Prostate gland (tissue), 2 donors: Measurements from ENCODE around the gene SLC26A9. TPM values are rescaled to one million over a fixed set of nuclear protein-coding genes. Genes with fewer than 3 reads are reported as not detected.

Experiments used
- DNase-seq: peaks from one replicate; pipeline ENCODE4 v3.0.0-alpha.2; 2019; ENCODE audit warnings: low spot score
- H3K27ac ChIP-seq, 2 donors: fragments of 200-600 bp; sonication (generic); 2 replicates each; pipeline ENCODE4 v1.5.1; 2017 to 2019
- H3K27me3 ChIP-seq: fragments of 200-600 bp; sonication (generic); replicated peaks from 2 replicates; pipeline ENCODE4 v1.5.1; 2019; ENCODE audit not compliant: insufficient read depth
- H3K36me3 ChIP-seq, 2 donors: fragments of 200-600 bp; sonication (generic); 1 replicate in 1 of 2; 2 replicates in 1 of 2; pipeline versions ENCODE4 v1.5.1 to v1.8.1; 2017 to 2019
- H3K4me1 ChIP-seq: fragments of 200-600 bp; sonication (generic); replicated peaks from 2 replicates; pipeline ENCODE4 v1.5.1; 2019
- H3K4me3 ChIP-seq, 2 donors: fragments of 200-600 bp; sonication (generic); 2 replicates each; pipeline ENCODE4 v1.5.1; 2017 to 2019
- H3K9me3 ChIP-seq: fragments of 200-600 bp; sonication (generic); 2 replicates; pipeline ENCODE4 v1.5.1; 2017
- CTCF ChIP-seq, 4 experiments: fragments of 200-600 bp in 2 of 4; fragments of 450-650 bp in 2 of 4; sonication (generic) in 2 of 4; IDR thresholded peaks; 1 replicate in 3 of 4; 2 replicates in 1 of 4; pipeline ENCODE4 v1.5.1; 2016 to 2019; ENCODE audit warnings: antibody characterized with exemption in 4 of 4, mild to moderate bottlenecking in 2 of 4, moderate library complexity in 2 of 4
- POLR2A ChIP-seq: fragments of 450-650 bp; IDR thresholded peaks from one replicate; pipeline ENCODE4 v1.6.1; 2016; ENCODE audit warnings: antibody characterized with exemption, mild to moderate bottlenecking
- POLR2AphosphoS5 ChIP-seq: sonication (generic); formaldehyde crosslinking; IDR thresholded peaks from one replicate; pipeline ENCODE4 v1.6.1; 2017; ENCODE audit warnings: antibody characterized with exemption
- WGBS: methylation state at CpG from one replicate; pipeline ENCODE4 v1.1.5; 2018; 5-methylcytosine and 5-hydroxymethylcytosine counted together
- intact Hi-C: fragments of 100-400 bp; cut with DNase I; formaldehyde crosslinking; loops from one replicate; pipeline ENCODE4 v1.14.2; 2022
- total RNA-seq, 2 donors: library from RNA; depleted of rRNA; stranded (reverse); fragments of >200 nt; gene quantifications; one replicate each; pipeline ENCODE4 v1.1.0, GENCODE V29; 2016

The SLC26A9 gene
- total RNA-seq, 2 donors from 2014 or later: 0.09 TPM; not detected in 1

DNA sequence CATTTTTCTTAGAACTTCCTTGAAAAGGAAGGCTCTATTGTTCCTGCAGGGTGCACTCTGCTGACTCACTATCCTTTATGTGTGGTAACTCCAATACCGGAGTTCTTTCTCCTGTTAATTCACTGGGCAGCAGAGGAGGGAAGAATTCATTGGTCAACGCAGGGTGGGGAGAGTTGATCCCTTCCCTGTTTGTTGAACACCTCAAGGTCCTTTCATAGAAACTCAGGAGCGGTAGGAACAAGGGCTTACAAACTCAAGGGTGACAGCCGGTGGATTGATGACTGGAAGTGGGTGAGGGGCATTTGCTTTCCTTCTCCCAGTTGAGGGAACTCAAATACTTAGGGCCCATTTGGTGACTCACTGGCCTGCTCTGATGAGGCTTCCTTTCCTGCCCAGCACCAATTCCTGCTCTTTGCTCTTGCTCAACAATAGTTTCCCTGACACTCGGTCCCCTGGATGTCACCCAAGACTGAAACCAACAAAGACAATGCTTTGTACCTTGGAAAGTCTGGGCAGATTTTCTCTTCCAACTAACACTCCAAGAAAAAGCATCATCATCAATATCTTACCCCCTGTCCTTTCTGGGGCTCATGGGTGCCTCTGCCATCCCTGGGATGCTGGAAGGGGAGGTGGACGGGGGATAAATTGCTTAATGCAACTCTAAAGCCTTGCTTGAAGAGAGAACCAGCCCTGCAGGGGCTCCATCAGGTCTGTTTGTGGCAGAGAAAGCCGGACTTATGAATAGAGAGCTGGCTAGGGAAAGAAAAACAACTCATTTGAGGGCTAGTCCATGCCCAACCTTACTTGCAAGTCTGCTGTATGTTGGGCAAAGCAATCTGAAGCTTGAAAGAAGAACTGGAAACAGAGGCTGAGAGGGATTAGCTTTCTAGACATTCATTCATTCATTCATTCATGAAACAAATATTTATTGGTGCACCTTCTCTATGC, 9.3 kb downstream of the SLC26A9 start:
- intact Hi-C loops: no loop called here
- H3K4me3 ChIP-seq: no peak overlapping the region
- H3K27me3 ChIP-seq: no peaks in the 10 kb centered on the region
- no peaks in the 10 kb centered on the region for H3K9me3 ChIP-seq
- TF ChIP-seq POLR2AphosphoS5: peak; percentile 11
- TF ChIP-seq CTCF (IDR thresholded peaks at IDR 0.05): no peak
- TF ChIP-seq POLR2A: no peak
- H3K4me1 ChIP-seq: no peaks in the 10 kb centered on the region
- H3K36me3 ChIP-seq: no peaks in the 10 kb centered on the region
- H3K27ac ChIP-seq: no peak overlapping the region
- DNase-seq: peak; percentile 20
- WGBS: 61% methylated on average over 7 of the region's 7 CpGs

- DNase-seq: no peak
- no peaks in the 10 kb centered on the region for H3K27me3 ChIP-seq
- no peaks in the 10 kb centered on the region for H3K9me3 ChIP-seq
- H3K4me3 ChIP-seq: no peak overlapping the region
- no peaks in the 10 kb centered on the region for H3K4me1 ChIP-seq
- WGBS: 77% methylated on average over 6 of the region's 6 CpGs
- TF ChIP-seq POLR2A (no peak), POLR2AphosphoS5 (no peak), CTCF (IDR thresholded peaks at IDR 0.05) (no peak)
- intact Hi-C loops: no loop called here
- no peaks in the 10 kb centered on the region for H3K36me3 ChIP-seq
- no peak overlapping the region for H3K27ac ChIP-seq
Measured at GRCh38 chr1:205932776-205933175, 10.5 kb downstream of the SLC26A9 start.

GRCh38 chr1:205930799-205931281, 12.4 kb downstream of the SLC26A9 start:
- H3K27me3 ChIP-seq: no peaks in the 10 kb centered on the region
- H3K4me3 ChIP-seq: no peak overlapping the region
- no peaks in the 10 kb centered on the region for H3K9me3 ChIP-seq
- no peak for DNase-seq
- intact Hi-C loops: no loop called here
- H3K27ac ChIP-seq: no peak overlapping the region
- H3K4me1 ChIP-seq: no peaks in the 10 kb centered on the region
- TF ChIP-seq POLR2AphosphoS5 (no peak), CTCF (IDR thresholded peaks at IDR 0.05) (no peak), POLR2A (no peak)
- H3K36me3 ChIP-seq: no peaks in the 10 kb centered on the region
- WGBS: 72% methylated on average over 4 of the region's 4 CpGs

- H3K4me1 ChIP-seq: no peaks in the 10 kb centered on the region
- H3K4me3 ChIP-seq: no peak overlapping the region
- DNase-seq: no peak
- intact Hi-C loops: no loop called here
- TF ChIP-seq POLR2A (no peak), CTCF (IDR thresholded peaks at IDR 0.05) (no peak), POLR2AphosphoS5 (no peak)
- H3K9me3 ChIP-seq: no peaks in the 10 kb centered on the region
- no peaks in the 10 kb centered on the region for H3K36me3 ChIP-seq
- no peaks in the 10 kb centered on the region for H3K27me3 ChIP-seq
- H3K27ac ChIP-seq: no peak overlapping the region
- WGBS: 96% methylated on average over 1 of the region's 1 CpG
Measured at GRCh38 chr1:205930195-205930577, 13.1 kb downstream of the SLC26A9 start.
